Measurements from ENCODE around the gene SETDB1. TPM values are rescaled to one million over a fixed set of nuclear protein-coding genes. Genes with fewer than 3 reads are reported as not detected.

SETDB1 gene
- total and polyA plus RNA-seq, 2 of the 8 experiments (the other 6 are each of a cell fraction or from before 2014, with no cell fraction given): 27.5 to 48.8 TPM

GRCh38 chr1:150917387-150917786, 8.8 kb upstream of the SETDB1 start:
- no peak overlapping the region for H3K14ac ChIP-seq (ENCODE audit: insufficient read length)
- WGBS, 2 experiments (ENCODE audit: extremely low coverage in 1 of 2, insufficient coverage in 1 of 2, insufficient read length in 1 of 2, insufficient replicate concordance in 2 of 2, low coverage in 1 of 2, low lambda C conversion rate in 2 of 2, missing lambda C conversion rate in 1 of 2): 92% methylated on average over 7 of the region's 7 CpGs; no CpG with 5 or more reads in 1 of the 2 experiments
- CTCF ChIA-PET (ENCODE audit: partially characterized antibody): interaction anchor here (0.6 to 1.1 kb wide), 3 partner anchors 40 to 88 kb away, joined by 3 read pairs; no protein-coding TSS in a partner anchor

More at GRCh38 chr1:150917387-150917786, 8.8 kb upstream of the SETDB1 start:
- no peak overlapping the region for H2BK15ac ChIP-seq (ENCODE audit: low read length)
- no peak overlapping the region for H2AFZ ChIP-seq (ENCODE audit: low read length)
- no peak overlapping the region for H2BK12ac ChIP-seq (ENCODE audit: low read depth, low read length)
- no peaks in the 10 kb centered on the region for H3K9me3 ChIP-seq (ENCODE audit: insufficient read depth in 2 of 2, low read depth in 1 of 2, low read length in 1 of 2)
- FAIRE-seq (no peak), DNase-seq (ENCODE audit: low read depth in 1 of 2, low spot score in 2 of 2) (no peak)
- no peaks in the 10 kb centered on the region for H4K20me1 ChIP-seq (replicated peaks in 1 of 2; ENCODE audit: control insufficient read depth in 1 of 2, insufficient read depth in 2 of 2, low read length in 2 of 2)
- TF ChIP-seq SP4 (IDR thresholded peaks at IDR 0.05; ENCODE audit: low read length): no peak
- no peak for TF ChIP-seq TCF12 (IDR thresholded peaks at IDR 0.05; ENCODE audit: low read depth, low read length)
- no peak for TF ChIP-seq RNF2 (IDR thresholded peaks at IDR 0.05; ENCODE audit: borderline replicate concordance, low read depth, low read length, missing control alignments, poor library complexity, severe bottlenecking)
- TF ChIP-seq KDM4A (IDR thresholded peaks at IDR 0.05; ENCODE audit: low read depth, low read length, severe bottlenecking): no peak
- no peak for TF ChIP-seq HDAC2 (IDR thresholded peaks at IDR 0.05; ENCODE audit: borderline replicate concordance in 1 of 2, low read depth in 2 of 2, low read length in 2 of 2)
- no peak for TF ChIP-seq CTBP2 (IDR thresholded peaks at IDR 0.05; ENCODE audit: borderline replicate concordance, insufficient read depth, insufficient read length, low read length)
- H3K4me1 ChIP-seq (replicated peaks in 1 of 4; ENCODE audit: control insufficient read depth in 3 of 4, insufficient read depth in 4 of 4, low read length in 3 of 4): peaks cover 0 to 2% (median under 1%) of the 10 kb centered on the region in 4 experiments; a peak in 4 of 7 replicates
- H2BK120ac ChIP-seq (replicated peaks; ENCODE audit: low read depth, low read length): no peak overlapping the region
- H3K4ac ChIP-seq (replicated peaks; ENCODE audit: insufficient read length, low read depth, low read length): no peak overlapping the region
- H4K5ac ChIP-seq (ENCODE audit: insufficient read length, low read depth, low read length): no peak overlapping the region
- H4K8ac ChIP-seq (ENCODE audit: extremely low read depth, insufficient read depth, low read length): 0 out of 2 replicates have a peak overlapping the region, but pooled peaks have one; percentile 35
- no peak overlapping the region for H4K91ac ChIP-seq (replicated peaks; ENCODE audit: insufficient read length, low read length)
- H3K79me1 ChIP-seq (ENCODE audit: low read depth, low read length): no peaks in the 10 kb centered on the region
- H2AK5ac ChIP-seq (ENCODE audit: low read depth, low read length): no peak overlapping the region
- no peak overlapping the region for H3K56ac ChIP-seq (replicated peaks; ENCODE audit: insufficient read length, low read depth, low read length)
- H2BK5ac ChIP-seq (ENCODE audit: low read depth, low read length): no peak overlapping the region
- POLR2A ChIA-PET (ENCODE audit: partially characterized antibody): interaction anchor here (0.7 kb wide), 1 partner anchor 27 kb away, joined by 3 read pairs; no protein-coding TSS in a partner anchor
- no peak overlapping the region for H3K9ac ChIP-seq (replicated peaks in 1 of 4; ENCODE audit: extremely low read depth in 1 of 4, low read depth in 3 of 4, low read length in 3 of 4)
- no peaks in the 10 kb centered on the region for H3K27me3 ChIP-seq (replicated peaks in 1 of 4; ENCODE audit: control insufficient read depth in 3 of 4, extremely low read depth in 1 of 4, insufficient read depth in 3 of 4, low read length in 3 of 4)
- no peak overlapping the region for H3K23ac ChIP-seq (ENCODE audit: insufficient read length)
- H3K23me2 ChIP-seq (ENCODE audit: low read depth, low read length): no peaks in the 10 kb centered on the region
- H2BK20ac ChIP-seq (ENCODE audit: low read length): no peak overlapping the region
- H3K4me3 ChIP-seq (ENCODE audit: extremely low read depth in 1 of 4, insufficient read depth in 2 of 4, low read depth in 3 of 4, low read length in 4 of 4): no peak overlapping the region
- no peak overlapping the region for H3K27ac ChIP-seq (ENCODE audit: low read depth, low read length)
- no peak overlapping the region for H3K18ac ChIP-seq (ENCODE audit: extremely low read depth, low read length)
- no peaks in the 10 kb centered on the region for H3K36me3 ChIP-seq (ENCODE audit: control insufficient read depth in 2 of 4, insufficient read depth in 4 of 4, low read length in 3 of 4)
- no peak overlapping the region for H3K4me2 ChIP-seq (ENCODE audit: insufficient read depth in 1 of 2, low read depth in 2 of 2, low read length in 2 of 2)
- H3K79me2 ChIP-seq (ENCODE audit: control insufficient read depth in 1 of 2, insufficient read depth in 2 of 2, low read length in 2 of 2): no peaks in the 10 kb centered on the region

All from H1 (cell line).